GM19463 (cell line): ENCODE results near the gene ZNF646.

ENCODE experiments used
- ATAC-seq: cut with Tn5 transposase; IDR thresholded peaks from one replicate; pipeline ENCODE4 v1.9.1; 2021; ENCODE audit warnings: mild to moderate bottlenecking, moderate library complexity; ENCODE audit not compliant: unreplicated experiment

ZNF646 gene, protein sequence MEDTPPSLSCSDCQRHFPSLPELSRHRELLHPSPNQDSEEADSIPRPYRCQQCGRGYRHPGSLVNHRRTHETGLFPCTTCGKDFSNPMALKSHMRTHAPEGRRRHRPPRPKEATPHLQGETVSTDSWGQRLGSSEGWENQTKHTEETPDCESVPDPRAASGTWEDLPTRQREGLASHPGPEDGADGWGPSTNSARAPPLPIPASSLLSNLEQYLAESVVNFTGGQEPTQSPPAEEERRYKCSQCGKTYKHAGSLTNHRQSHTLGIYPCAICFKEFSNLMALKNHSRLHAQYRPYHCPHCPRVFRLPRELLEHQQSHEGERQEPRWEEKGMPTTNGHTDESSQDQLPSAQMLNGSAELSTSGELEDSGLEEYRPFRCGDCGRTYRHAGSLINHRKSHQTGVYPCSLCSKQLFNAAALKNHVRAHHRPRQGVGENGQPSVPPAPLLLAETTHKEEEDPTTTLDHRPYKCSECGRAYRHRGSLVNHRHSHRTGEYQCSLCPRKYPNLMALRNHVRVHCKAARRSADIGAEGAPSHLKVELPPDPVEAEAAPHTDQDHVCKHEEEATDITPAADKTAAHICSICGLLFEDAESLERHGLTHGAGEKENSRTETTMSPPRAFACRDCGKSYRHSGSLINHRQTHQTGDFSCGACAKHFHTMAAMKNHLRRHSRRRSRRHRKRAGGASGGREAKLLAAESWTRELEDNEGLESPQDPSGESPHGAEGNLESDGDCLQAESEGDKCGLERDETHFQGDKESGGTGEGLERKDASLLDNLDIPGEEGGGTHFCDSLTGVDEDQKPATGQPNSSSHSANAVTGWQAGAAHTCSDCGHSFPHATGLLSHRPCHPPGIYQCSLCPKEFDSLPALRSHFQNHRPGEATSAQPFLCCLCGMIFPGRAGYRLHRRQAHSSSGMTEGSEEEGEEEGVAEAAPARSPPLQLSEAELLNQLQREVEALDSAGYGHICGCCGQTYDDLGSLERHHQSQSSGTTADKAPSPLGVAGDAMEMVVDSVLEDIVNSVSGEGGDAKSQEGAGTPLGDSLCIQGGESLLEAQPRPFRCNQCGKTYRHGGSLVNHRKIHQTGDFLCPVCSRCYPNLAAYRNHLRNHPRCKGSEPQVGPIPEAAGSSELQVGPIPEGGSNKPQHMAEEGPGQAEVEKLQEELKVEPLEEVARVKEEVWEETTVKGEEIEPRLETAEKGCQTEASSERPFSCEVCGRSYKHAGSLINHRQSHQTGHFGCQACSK (N-terminal part only)

DNA sequence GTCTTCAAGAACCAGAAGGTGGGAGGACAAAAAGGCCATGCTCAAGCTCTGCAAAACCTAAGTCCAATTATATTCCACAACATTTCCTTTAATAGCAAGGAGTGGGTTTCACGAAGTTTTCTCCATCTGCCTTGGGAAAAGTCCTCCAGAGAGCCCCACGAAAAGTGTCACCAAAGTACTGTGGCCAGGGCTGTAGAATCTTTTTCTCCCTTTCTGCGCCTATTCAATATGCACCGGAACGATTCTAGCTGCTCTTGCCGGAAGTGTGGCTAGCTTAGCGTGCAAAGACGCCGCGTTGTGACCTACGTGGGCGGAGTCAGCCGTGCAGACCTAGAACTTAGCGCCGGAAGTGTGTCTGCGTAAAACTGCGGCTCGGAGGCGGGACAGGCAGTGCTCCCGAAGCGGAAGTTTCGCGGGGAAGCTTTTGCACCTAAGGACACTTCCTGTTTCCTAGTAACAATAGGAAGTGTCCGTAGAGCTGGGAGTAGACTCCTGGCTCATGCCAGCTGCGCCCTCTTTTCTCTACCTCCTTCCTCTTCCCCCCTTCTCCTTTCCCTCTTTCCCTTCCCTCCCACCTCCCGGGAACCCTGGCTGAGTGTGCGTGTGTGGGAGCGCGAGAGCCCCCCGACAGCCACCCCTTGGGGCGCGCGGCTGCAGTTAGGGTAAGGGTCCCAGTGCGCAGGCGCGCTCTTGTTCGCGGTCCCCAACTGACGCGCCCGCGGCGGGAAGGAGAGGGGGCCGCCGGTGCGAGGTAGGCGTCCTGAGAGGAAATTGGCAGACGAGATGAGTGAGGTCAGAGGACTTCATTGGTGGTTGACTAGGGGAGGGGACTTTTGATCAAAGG, at the start of gene ZNF646, which contains the start of gene ZNF668:
Gene ZNF646 (plus strand): TSS at position 453 of the 844 bp plus-strand sequence. CDS start 1,903 bp downstream, outside the sequence.
Gene ZNF668 (minus strand): TSS at position 271 of the 844 bp plus-strand sequence. CDS start 9,781 bp downstream, outside the sequence.
- peak; percentile 68 for ATAC-seq

DNA sequence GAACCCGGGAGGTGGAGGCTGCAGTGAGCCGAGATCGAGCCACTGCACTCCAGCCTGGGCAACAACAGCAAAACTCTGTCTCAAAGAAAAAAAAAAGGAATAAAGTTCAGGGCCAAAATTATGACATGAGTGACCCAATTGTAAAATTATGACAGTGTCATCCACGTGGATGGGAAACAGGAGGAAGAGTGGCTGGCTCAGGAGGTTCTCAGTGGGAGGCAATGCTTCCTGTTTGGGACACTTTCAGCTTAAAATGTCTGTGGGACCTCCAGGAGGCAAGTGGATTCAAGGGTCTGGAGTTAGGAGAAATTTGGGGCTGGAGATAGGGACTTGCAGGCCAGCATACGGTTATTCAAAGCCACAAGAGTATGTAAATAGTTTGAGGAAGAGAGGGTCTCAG, 48.9 kb upstream of the ZNF646 start:
- no peak for ATAC-seq

DNA sequence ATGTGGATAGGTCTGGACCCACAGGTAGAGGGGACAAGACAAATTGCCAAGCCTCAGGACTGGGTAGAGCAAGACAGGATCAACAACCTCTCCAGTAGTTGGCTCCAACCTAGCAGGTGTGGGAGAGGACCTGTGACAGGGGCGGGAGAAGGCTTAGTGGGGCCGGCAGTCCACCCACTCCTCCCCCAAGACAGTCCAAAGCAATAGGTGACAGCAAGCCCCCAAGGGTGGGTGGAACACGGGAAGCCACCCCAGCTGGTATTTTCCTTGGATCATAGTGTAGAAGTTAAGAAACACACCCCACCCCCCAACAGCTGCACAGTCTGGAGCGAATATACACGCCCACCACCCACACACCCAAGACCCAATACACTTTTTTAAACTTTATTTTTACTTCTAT, 45.0 kb upstream of the ZNF646 start:
- no peak for ATAC-seq

DNA sequence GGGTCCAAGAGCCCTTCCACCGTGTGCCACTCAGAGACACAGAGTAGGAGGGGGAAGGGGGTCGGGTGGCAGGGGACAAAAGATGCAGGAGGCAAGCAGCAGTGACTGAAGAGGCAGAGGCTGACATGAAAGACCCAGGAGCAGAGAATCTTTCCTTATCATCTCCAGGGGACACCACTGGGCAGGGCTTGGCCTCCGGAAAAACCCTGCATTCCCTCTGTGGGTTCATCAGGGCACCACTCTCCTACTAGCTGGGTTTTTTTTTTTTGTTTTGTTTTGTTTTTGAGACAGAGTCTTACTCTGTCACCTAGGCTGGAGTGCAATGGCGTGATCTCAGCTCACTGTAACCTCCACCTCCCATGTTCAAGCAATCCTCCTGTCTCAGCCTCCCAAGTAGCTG, 42.9 kb upstream of the ZNF646 start:
- ATAC-seq: no peak

DNA sequence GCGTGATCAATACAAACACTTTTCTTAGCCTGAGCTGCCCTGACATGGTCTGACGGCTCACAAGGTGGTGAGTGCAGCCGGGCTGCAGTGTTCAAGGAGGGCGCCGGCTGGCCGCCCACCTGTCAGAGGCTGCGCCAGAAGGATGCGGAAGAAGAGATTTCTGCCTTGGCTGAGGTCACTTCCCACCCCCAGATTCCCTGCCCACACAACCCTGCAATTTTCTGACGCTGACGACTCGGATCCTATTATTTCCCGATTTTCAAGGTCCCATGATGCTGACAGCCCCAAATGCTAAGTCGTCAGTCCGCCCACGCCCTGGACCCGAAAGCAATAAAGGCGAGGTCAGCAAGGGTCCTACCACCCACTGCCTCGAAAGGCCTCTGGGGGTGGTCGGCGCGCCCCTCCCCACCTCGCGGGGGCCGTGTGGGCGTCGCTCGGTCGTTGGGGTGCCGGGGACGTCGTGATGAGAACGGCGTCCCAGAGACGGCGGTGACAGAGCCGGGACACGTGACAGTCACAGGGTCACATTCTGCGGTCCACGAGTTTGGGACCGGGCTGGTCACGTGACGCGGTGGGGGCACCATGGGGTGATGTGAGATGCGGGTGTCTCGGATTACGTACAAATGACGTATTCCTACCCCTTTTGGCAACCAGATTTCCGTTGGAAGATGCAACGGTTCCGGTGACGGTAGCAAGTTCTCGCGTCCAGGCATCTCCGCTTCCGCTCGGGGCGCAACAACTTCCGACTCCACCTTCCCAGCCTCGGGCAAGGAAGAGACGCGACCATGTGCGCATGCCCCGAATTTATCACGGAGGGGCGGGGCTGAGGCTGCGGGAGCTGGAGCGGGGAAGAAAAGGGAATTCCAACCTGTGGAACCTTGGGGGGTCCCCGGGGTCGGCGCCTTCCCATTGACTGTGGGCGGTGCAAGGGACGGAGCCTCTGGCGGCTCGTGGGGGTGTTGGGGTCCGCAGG, 41.2 kb upstream of the ZNF646 start, which contains the start of gene STX4:
Gene STX4 (plus strand): TSS at position 823 of the 973 bp plus-strand sequence. CDS start 248 bp downstream, outside the sequence.
- peak; percentile 80 for ATAC-seq

DNA sequence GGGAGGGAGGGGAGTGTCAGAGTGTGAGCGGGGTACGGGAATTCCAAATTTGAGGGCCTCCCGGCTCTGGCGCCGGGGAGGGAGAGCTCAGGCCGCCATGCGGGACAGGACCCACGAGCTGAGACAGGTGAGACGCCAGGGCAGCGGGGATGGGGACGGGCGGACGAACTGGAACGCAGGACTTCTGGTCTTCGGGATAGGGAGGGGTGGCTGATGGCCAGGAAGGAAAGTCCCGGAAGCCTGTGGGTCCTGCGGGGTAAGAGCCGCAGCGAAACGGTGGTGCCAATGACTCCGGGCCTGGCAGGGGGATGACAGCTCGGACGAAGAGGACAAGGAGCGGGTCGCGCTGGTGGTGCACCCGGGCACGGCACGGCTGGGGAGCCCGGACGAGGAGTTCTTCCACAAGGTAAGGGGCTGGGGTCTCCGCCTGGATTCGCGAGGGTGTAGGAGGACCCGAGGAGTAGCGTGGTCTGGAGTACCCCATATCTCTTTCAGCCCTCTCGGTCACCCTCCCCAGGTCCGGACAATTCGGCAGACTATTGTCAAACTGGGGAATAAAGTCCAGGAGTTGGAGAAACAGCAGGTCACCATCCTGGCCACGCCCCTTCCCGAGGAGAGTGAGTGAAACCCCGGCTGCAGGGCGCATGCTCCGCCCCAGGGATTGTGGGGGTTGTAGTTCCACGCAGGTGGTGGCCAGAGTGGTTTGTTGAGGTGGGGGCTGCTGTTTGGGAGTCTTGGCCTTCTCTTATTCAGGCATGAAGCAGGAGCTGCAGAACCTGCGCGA, 40.3 kb upstream of the ZNF646 start:
- peak; percentile 41 for ATAC-seq

DNA sequence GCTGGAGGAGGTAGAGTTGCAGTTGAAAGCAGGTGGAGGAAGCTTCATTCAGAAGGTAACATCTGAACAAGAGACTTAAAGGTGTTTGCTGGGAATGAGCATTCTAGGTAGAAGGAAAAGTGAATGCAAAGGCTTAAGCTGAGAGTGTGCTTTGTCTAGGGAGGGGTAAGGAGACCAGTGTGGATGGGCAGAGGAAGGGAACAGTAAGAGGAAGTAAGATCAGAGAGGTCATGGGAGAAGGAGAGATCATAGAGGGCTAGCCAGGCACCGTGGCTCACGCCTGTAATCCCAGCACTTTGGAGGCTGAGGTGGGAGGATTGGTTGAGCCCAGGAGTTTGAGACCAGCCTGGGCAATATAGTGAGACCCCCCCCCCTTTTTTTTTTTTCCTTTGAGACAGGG, 37.5 kb upstream of the ZNF646 start:
- ATAC-seq: no peak

DNA sequence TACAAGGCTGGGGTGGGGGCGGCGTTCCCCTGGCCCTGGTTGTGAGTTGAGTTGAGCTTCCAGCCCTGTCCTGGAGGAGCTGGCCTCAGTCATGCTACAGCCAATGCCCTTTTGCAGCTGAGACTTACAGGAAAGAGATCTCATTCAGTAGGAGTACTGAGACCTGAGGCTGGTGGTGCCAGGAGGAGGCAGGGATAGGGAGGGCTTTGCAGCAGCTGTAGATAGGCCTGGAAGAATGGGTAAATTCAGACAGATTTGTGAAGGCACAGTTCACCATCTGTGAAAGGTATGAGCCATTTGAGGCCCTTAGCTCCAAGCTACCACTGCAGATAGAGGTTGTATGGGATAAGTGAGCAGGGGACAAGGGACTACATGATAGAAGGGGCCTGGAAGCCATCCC, 35.2 kb upstream of the ZNF646 start:
- no peak for ATAC-seq

DNA sequence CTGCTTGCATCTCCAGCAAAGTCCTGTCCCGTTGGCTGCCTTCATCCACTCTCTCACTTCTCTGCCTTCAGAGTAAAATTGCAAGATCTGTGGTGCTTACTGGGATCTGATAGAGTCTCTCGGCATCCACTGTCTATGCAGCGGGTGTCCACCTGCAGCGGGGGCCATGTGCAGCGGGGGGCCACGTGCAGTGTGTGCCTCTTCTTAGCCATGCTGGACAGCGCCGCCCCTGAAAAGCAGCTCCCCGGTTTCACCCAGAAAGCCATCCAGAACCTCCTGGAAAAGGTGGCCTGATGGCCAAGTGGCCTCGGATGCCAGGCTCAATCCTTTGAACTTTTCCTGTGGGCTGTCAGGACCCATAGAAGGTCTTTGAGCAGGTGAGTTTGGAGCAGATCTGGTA, 31.4 kb upstream of the ZNF646 start:
- no peak for ATAC-seq

DNA sequence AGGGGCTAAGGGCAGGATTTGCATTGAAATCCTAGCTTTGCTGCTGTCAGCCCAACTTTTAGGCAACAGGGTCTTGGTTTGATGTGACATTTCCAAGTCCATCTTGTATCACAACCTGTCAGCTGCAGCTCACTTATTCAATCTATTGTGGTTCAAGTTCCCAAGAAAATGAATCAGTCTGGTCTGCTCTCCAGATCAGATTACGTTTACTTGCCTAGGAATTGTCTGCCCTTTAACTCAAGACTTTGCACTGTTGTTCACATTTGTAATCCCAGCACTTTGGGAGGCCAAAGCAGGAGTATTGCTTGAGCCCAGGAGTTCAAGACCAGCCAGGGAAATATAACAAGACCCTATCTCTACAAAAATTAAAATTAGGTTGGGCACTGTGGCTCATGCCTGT, 30.9 kb upstream of the ZNF646 start:
- no peak for ATAC-seq

DNA sequence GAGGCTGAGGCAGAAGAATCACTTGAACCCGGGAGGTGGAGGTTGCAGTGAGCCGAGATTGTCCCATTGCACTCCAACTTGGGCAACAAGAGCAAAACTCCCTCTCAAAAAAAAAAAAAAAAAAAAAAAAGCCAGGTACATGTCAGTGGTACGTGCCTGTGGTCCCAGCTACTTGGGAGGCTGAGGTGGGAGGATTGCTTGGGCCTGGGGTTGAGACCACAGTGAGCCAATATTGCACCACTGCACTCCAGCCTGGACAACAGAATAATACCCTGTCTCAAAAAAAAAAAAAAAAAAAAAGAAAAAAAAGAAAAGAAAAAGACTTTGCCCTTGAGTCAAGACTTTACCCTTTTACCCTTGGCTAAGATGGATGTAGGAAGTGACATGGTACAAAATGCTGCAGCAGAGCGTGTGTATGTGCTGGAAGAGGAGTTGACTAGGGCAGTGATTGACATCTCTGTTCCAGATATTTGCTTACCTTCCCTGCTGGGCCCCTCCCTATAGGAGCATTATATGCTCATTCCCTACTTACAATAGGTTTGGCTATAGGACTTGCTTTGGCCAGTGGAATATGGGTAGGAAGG, 30.2 kb upstream of the ZNF646 start:
- no peak for ATAC-seq

DNA sequence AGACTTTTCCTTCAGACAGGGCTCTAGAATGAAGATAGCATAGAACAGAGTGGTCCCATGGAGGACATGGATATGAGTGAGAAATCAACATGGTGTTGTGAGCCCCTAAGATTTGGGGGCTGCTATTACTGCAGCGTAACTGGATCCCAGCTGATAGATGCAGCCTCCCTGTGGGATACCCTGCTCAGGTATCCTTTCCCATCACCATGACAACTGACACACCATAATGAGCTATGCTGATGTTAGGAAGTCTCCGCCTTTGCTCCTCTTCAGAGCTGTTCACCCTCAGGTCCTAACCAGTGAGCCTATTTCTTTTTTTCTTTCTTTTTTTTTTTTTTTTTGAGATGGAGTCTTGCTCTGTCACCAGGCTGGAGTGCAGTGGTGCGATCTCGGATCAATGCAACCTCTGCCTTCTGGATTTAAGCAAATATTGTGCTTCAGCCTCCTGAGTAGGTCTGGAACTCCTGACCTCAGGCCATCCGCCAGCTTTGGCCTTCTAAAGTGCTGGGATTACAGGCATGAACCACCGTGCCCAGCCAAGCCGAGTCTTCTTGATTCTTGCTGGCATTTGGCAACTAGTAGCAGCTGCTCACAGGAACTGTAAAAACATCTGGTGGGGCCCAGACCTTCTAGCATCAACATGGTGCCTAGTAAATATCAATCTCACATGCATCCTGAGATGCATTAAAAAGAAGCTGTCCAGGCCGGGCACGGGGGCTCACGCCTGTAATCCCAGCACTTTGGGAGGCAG, 23.8 kb upstream of the ZNF646 start:
- ATAC-seq: no peak

DNA sequence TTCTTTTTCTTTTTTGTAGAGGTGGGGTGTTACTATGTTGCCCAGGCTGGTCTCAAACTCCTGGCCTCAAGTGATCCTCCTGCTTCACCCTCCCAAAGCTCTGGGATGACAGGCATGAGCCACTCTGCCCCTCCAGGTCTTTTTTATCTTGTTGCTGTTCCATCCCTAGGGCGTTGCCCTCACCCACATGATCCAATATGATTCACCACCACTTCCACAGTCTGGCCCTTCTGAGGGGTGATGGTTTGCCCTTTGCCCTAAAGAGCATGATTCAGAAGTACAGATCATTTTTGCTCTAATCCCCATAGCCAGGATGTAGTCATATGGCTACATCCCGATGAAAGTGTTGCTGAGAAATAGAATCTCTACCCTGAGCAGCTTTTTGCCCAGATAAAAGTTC, 22.1 kb upstream of the ZNF646 start:
- ATAC-seq: no peak

DNA sequence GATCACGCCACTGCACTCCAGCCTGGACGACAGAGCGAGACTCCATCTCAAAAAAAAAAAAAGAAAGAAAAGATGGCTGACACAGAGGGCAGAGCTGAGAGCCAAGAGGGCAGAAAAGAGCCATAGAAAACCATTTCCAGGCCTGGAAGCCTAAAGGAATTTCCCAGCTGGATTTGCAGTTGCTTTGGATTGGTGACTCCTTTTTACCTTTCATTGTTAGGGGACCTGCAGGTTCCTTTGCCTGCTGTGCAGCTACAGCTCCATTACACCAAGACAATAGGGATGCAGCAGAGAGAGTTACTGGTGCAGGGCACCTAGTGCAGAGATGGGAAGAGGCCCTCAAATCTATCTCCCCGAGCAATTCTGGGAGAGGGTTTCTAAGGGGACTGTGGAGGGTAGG, 18.6 kb upstream of the ZNF646 start:
- no peak for ATAC-seq

DNA sequence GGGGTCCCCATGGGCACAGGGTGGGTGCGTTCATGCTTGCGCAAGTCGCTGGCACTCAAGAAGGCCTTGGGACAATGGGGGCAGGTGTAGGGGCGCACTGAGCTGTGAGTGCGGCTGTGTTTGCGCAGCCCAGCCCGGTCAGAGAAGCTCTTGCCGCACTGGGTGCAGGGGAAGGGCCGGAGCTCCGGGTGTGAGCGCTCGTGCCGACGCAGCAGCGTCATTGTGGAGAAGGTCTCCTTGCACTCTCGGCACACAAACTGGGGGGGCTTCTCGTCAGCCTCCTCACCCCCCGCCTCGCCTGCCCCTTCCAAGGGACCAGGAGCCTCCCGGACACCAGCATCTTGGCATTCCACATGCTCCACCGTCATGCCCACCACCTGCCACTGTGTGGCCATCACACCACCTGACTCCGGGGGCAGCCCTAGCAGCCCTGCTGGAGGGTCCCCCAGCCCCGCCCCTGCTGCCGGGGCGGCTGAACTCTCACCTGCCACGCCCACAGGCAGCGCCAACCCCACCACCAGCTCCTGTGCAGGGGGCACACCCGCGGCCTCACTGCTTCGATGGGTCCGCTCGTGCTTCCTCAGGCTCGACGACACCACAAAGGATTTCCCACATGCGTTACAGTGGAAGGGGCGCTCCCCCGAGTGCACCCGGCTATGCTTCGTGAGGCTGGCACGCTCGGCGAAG, 13.0 kb upstream of the ZNF646 start:
- ATAC-seq: no peak

DNA sequence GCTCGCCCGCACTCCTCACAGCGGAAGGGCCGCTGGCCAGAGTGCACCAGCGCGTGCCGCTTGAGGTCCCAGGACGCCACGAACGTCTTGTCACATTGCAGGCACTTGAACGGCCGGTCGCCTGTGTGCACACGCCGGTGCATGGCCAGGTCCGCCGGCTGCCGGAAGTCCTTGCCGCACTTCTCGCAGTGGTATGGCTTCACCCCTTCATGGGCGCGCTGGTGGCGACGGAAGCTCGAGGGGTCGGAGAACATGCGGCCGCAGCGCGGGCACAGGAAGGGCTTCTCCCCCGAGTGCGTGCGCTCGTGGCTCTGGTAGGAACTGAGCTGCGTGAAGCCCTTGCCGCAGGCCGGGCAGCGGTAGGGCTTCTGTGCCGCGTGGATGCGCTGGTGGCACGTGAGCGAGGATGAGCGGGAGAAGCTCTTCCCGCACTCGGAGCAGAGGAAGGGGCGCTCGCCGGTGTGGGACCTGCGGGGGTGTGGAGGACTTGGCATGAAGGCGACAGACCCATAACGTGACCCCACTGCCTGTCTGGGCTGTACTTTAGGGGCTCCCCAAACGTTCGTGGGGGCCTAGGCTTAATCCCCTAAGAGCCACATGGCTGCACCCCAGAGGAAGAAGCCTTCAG, 12.3 kb upstream of the ZNF646 start:
- no peak for ATAC-seq
